Ovary (tissue), 3 donors: ENCODE measurements around the gene PAX9.

Source experiments
- EP300 ChIP-seq: sonication (generic); formaldehyde crosslinking; IDR thresholded peaks from one replicate; pipeline ENCODE4 v1.6.1; 2017; ENCODE audit warnings: antibody characterized with exemption
- TF ChIP-seq, protein P1 (sequence below), 3 donors: fragments of 450-650 bp in 2 of 3; fragments of 200-600 bp in 1 of 3; IDR thresholded peaks; one replicate each; pipeline versions ENCODE4 v1.5.1 to v1.8.0; 2016 to 2022; ENCODE audit warnings: antibody characterized with exemption in 3 of 3, mild to moderate bottlenecking in 1 of 3
- donor health status: DM: no; HTN: no; CAD: no.

GRCh38 chr14:36659822-36660735, 1.6 kb upstream of the PAX9 start:
- TF ChIP-seq, protein P1, sequence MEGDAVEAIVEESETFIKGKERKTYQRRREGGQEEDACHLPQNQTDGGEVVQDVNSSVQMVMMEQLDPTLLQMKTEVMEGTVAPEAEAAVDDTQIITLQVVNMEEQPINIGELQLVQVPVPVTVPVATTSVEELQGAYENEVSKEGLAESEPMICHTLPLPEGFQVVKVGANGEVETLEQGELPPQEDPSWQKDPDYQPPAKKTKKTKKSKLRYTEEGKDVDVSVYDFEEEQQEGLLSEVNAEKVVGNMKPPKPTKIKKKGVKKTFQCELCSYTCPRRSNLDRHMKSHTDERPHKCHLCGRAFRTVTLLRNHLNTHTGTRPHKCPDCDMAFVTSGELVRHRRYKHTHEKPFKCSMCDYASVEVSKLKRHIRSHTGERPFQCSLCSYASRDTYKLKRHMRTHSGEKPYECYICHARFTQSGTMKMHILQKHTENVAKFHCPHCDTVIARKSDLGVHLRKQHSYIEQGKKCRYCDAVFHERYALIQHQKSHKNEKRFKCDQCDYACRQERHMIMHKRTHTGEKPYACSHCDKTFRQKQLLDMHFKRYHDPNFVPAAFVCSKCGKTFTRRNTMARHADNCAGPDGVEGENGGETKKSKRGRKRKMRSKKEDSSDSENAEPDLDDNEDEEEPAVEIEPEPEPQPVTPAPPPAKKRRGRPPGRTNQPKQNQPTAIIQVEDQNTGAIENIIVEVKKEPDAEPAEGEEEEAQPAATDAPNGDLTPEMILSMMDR (IDR thresholded peaks at IDR 0.05), result no peak
- no peak for TF ChIP-seq EP300
